ENCODE data around the gene HEY2.
"Not testable (repeated sequence)": the region's sequence is repeated elsewhere in the genome, so short reads cannot be mapped to it uniquely, and the experiment has no call there.

The HEY2 gene

DNA sequence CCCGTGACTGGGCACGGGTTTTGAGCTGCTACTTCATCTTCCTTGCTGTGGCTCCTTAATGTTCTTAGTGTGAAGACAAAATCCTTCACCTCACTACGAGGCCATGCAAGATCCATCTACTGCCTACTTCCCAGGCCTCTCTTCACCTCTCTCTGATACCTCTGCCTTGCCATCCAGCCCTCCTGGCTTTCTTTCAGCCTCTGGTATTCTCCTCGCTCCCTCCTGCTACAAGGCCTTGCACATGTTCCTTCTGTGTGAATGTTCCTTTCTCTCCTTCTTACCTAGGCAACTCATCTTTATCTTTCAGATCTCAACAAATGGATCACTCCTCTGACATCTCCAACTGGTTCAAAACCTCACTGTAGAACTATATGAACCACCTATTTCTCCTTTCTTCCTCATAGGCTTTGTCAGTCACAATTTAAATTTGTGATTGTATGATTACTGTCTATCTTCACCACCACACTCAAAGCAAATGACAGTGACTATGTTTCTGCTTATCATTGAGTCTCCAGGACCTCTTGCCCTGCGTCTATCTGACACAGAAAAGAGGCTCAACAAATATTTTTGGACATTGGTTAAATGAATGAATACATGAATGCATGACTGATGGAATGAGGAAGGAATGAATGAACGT, 19.8 kb downstream of the HEY2 start:
- DNase-seq (ENCODE audit: low read depth in 3 of 3) = no peak

DNA sequence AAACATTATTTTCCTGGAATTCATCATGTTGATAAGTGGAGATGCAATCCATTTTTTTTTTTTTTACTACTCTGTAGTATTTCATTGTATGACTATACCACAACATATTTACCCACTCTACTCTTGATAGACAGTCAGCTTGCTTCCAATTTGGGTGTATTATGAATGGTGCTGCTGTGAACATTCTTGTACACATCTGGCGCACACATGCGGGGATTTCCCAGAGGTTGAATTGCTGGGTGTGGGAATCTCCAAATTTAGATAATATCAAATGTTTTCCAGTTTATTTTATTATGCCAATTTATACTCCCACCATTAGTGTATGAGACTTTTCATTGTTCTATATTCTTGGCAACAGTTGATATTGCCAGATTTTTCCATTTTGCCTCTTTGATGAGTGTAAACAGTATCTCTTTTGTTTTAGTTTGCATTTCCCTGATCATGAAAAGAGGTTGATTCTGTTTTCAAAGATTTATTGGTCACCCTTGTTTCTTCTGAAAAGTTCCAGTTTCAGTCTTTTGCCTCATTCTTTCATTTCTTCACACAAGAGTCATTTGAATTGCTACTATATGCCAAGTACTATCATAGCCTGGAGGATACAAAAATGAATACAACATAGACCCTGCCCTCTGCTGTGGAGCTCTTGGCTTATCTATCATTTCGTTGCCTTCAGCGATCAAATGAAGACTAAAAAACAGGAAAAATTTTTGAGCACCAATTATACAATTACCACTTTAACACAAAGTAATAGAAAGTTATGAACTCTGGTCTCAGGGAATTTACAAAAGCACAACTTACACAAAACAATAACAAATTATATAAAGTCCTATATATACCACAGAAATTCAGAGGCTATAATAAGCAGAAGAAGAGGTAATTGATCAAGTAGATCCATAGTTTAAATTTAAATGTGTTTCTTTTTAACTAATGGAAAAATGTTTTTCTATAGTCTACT, 24.2 kb downstream of the HEY2 start:
- DNase-seq (ENCODE audit: low read depth in 3 of 3) = no peak

DNA sequence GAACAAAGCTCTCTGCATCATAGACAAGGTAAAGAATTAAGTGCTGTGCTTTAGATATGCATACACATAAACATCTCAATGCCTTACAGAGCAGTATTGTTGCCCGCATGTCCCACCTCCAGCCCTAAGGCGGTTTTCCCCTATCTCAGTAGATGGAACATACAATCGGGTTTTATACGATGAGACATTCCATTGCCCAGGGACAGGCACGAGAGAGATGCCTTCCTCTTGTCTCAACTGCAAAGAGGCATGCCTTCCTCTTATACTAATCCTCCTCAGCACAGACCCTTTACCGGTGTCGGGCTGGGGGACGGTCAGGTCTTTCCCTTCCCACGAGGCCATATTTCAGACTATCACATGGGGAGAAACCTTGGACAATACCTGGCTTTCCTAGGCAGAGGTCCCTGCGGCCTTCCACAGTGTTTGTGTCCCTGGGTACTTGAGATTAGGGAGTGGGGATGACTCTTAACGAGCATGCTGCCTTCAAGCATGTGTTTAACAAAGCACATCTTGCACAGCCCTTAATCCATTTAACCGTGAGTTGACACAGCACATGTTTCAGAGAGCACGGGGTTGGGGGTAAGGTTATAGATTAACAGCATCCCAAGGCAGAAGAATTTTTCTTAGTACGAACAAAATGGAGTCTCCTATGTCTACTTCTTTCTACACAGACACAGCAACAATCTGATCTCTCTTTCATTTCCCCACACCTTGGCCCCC, 26.8 kb downstream of the HEY2 start:
- not testable (repeated sequence) for DNase-seq (ENCODE audit: low read depth in 3 of 3)

DNA sequence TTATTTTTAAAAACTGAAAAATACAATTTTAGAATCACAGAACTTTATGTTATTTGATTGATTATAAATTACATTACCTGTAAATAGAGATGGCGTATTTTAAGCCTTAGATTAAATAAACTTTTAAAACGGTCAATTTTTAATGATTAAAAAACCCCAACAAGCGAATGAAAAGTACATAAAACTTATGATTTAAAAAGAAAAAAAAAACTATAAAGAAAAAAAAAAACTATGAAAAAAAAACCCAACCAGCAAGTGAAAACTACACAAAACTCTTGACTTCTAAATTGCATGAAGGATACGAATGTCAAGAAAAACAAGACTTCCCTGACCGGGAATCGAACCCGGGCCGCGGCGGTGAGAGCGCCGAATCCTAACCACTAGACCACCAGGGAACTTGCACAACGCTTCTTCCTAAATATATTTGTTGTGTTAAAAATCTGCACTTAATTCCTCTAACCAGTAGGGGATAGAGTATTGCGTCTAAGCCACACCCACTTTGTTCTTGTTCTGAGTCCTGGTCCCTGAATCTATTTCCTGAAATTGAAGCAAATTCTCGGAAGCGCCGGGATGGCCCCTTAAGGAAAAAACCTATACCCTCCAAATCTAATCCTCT, 30.6 kb downstream of the HEY2 start:
- peak; percentile 74 to 86 (median 77) for DNase-seq (ENCODE audit: low read depth in 3 of 3)

DNA sequence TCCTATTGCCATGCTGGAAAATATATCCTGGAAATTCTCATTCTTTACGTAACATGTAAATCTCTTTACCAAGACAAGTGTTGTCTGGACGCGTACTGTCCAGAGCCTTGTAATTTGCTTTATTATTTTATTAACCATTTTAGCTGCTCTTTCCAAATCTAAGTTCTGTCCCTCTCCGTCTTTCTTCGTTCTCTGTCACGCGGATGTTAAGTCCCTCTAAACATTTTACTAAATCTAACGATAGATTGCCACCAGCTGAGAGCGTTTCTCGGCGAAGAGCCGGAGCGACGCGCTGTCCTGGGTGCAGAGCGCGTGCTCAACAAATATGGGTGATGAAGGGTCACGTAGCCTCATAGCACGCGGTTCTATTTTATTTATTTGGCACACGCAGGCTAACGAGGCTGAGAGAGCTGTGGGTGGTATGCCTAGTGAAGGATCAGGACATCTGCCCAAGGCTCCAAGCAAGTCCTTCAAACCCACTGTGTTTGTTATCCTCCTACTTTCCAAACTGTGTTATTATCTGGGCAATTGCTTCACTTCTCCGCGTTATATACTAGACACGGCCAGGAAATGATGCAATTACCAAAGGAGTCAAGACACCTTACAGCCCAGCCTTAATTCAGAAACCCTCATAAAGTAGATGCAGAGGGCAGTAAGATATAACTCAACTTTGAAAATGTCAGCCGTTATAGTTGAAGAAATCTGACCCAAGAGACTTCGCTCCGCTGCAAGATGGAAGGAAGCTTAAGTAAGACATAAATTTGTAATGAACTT, 31.3 kb downstream of the HEY2 start:
- DNase-seq (ENCODE audit: low read depth in 3 of 3) = peak; percentile 26 to 45 (median 36)

DNA sequence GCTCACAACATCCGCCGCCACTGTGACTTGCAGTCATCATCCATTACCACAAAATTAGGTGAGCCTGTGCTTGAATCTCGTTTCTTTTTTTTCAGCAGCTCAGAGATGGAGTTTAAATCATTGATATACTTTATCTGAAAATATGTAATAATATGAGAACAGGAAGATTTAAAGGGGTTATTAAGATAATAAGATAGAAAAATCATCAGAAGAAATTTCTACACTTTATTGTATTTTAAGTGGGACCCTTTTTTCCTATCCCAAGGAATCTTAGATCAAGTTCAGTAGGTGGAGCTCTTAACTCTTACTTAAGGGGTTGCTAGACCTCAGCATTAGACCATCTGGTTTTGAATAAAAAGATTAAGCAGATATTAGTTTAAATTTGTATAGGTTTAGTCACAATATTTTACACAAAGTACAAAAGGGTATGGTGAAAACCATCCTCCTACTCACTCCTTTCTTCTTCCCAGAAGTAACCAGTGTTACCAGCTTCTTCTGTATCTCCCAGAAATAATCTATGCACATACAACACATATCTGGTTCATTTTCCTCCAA, 32.0 kb downstream of the HEY2 start:
- no peak for DNase-seq (ENCODE audit: low read depth in 3 of 3)

DNA sequence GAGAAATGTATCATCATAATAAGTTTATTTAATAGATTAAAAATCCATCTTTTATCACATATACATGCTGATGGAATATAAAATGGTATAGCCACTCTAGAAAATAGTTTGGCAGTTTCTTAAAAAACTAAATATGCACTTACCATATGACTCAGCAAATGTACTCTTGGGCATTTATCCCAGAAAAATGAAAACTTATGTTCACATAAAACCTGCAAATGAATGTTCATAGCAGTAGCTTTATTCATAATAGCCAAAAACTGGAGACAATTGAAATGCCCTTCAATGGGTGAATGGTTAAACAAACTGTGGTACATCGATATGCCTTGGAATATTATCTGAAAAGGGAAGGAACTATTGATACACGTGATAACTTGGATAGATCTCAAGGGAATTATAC, 34.9 kb downstream of the HEY2 start:
- no peak for DNase-seq (ENCODE audit: low read depth in 3 of 3)

DNA sequence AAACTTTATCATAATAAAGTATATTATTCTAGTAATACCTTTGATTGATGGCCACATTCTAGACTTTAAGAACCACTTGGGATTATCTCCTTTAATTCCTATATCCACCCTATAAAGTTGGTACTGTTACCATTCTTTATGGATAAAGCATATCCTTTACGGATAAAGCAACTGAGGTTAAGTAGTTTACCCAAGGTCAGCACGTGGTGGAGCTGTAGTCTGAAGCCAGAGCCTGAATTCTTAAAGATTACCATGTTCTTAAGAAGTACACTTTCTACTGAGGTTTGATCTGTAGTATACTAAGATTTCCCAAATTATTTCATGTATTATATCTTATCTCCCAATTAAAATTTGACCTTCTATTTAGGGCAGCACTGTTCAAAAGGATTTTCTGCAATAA, 38.4 kb downstream of the HEY2 start:
- DNase-seq (ENCODE audit: low read depth in 3 of 3) = no peak

DNA sequence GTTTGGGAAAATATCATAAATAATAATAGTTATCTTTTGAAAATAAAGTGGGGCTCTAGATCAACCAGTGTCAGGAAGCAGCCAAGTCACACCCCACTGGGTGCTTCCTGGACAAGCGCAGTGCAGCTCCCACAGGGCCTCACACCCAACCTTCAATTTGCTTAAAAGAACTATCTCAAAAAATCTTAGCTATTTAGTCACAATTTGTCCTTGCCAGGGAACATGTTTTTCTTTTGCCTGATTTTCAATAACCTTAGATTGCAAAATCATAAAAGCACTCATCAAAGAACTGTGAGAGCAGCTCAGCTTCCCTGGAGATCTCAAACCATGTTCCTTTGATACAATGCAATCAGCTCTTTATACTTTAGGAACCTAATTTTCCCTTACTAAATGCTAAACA, 39.7 kb downstream of the HEY2 start:
- no peak for DNase-seq (ENCODE audit: low read depth in 3 of 3)

DNA sequence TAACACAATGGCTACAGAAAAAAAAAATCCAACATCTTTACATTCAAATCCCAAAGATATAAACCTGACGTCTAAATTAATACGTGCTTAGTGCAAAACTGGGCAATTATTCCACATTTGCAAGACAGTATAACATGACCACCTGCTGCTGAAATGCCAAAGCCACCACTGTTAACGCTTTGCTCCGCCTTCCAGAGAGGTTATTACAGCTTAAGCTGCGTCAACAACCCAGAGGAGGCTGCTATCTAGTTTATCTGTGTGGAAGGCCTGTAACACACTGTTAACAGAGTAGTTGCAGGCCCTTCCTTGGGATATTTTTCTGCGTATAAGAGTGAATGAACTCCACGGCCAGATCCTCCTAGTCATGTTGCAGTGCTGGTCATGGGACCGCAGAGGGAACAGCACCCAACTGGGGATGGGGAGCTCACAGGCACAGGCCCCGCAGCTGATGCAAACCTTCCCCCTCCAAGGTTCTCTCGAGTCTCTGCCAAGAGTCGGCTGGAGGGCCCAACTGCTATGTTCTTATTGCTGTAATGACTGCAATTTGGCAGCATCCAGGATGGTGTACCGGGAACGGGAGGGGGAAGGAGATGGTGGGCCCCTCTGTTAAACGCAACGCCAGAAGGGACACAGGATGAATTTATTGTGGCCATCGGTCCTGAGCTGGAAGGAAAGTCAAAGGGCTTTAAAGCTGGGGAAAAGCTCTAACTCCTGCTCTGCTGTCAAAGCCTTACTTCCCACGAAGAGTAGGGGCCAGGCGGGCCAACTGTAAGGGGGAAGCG, 40.3 kb downstream of the HEY2 start:
- peak in 1 of 3 experiments; percentile 22 for DNase-seq (ENCODE audit: low read depth in 3 of 3)

DNA sequence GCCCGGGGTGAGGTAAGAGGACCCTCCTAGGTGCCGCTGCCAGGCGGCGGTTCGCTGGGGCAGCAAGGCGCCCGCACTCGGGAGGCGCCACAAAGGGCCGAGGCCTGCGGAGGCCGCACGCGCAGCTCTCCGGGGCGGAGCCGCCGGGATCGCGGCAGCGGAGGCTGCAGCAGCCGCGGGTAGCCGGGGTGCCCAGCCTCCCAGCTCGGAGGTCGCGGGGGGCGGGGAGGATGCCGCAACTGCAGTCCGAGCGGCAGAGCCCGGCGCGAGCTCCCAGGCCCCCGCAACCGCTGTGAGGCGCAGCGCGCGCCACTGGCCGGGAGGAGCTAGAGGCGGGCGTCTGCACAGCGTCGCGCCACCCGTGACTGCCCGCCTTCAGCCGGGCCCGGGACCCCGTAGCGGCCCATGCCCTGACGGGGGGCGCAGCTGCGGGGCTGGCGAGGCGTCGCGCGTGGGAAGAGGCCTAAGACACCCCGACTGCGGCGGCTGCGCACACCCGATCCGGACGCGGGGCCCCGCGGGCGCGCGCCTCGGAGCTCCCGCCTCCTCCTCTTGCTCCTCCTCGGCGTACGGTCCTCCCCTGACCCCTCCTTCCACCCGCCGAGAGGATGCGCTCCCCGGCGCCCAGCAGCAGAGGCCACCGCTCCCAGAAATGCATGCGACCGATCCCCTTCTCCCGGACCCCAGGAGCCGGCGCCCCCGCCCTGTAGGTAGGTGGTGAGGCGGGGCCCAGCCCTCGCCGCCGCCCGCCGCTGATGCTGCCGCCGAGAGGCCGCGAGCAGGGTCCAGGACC, 41.1 kb downstream of the HEY2 start, which contains the start of gene NCOA7:
NCOA7 (plus strand) TSS at position 603 of the 793 bp plus-strand sequence. CDS start 24,395 bp downstream, outside the sequence.
- peak; percentile 59 to 64 (median 61) for DNase-seq (ENCODE audit: low read depth in 3 of 3)

DNA sequence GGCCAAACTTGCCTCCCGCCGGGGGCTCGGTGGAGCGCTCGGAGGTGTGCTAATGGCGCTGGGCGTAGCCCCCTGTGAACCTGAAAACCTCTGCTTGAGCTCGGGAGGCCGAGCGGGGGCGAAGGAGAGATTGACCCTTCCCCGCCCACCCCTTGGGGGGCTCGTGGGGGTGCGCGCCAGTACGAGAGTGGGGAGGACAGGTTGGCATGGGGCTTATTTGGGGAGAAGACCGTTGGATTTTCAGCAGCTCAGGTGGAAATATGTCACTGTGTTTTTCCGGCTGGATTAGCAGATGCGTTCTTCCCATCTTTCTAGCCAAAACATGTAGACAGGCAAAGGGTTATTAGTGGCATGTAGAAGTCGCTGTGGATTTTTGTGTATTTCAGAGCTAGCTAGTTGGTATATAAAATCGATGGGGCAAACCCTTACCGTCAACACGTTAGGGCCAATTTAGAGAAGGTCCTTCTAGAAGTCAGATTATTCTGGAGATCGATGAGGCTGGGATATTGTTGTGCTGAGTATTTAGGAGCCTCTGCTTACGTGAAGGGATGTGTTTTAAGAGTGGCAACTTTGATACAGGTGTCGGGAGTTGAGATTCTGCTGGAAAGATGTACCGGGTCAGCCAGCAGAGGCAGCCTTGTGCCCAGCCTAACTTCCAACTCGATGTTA, 41.9 kb downstream of the HEY2 start:
- DNase-seq (ENCODE audit: low read depth in 3 of 3) = no peak

DNA sequence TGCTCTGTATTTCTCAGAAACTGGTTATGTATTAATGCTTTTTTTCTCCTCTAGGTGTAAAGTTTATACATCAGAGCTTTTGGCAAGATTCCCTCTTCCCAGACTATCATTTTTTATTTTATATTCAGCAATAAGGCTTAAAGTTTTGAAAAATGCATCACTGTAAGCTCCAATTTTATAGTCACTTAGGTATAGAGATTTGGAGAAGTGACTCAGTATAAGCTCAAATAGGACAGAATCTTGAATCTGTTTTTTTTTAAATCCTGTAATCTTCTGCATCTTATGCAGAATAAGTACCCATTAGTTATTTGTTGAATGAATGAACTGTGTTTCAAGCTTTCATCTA, 42.4 kb downstream of the HEY2 start:
- DNase-seq (ENCODE audit: low read depth in 3 of 3) = no peak

DNA sequence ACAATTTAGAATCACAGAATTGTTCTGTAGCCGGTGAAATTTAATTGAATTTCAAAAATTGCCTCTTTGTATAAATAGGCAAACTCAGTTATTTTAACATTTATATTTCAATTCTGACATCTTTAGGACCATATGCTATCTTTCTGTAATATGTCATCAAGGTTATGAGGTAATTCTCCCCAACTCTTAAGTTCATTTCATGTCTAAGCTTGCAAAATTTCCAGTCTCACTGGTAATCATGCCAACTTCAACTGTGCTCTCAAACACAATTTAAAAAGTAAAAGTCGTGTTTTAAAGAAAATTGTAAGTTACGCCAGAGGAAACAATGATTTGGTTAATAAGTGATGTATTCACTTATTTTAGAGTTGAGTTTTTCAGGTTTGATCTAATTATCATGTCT, 42.7 kb downstream of the HEY2 start:
- no peak for DNase-seq (ENCODE audit: low read depth in 3 of 3)

DNA sequence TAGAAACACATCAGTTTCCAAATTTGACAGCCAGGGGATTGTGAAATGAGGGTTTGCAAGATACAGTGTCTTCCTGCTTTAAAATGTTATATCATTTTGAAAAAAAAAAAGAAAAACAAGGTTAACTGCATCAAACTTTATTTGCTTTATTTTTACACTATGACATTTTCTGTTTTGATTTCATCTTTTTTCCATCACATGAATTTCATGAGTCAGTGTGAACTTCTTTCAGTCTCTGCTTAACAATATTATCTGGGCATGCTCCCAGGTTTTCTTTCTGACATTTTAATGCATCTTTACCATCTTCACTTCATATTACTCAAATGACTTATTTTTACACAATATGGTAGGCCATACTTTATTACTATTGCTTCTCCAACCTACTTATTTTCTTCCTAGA, 43.2 kb downstream of the HEY2 start:
- DNase-seq (ENCODE audit: low read depth in 3 of 3) = no peak

DNA sequence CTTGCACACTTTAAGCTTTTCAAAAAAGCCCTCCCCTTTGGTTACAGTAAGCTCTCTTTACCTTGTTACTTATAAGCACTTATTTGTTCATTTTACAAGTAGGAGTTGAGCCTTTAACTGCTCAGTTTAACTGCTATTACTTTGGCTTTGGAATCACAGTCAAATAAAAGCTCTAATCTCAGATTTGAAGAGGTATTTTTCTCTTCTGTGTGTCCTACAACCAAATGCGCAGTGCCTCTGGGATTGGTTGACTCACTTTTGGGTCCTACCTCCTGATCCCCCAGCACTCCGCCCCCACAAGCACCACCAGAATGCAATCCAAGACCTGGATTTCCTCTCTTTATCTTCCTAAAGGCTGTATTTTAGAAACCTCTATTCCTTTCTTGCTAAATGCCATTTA, 43.8 kb downstream of the HEY2 start:
- DNase-seq (ENCODE audit: low read depth in 3 of 3) = no peak

DNA sequence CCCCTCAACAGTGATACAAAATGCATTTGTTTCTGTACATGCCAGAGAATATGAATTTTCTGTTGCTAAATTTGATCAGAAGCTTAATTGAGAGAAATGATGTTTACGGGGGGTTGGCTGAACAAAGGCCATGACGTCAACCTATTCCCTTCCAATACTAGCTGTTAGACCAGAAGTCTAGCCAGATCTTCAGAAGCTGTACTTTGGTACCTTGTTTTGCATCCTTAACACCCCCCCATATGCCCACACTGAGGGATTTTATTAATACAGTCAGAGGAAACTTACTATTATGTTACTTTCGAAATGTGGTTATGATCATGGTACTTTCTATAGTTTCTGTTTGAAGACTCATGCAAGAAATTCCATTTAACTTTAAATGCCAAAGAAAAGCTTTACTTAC, 44.4 kb downstream of the HEY2 start:
- DNase-seq (ENCODE audit: low read depth in 3 of 3) = no peak

DNA sequence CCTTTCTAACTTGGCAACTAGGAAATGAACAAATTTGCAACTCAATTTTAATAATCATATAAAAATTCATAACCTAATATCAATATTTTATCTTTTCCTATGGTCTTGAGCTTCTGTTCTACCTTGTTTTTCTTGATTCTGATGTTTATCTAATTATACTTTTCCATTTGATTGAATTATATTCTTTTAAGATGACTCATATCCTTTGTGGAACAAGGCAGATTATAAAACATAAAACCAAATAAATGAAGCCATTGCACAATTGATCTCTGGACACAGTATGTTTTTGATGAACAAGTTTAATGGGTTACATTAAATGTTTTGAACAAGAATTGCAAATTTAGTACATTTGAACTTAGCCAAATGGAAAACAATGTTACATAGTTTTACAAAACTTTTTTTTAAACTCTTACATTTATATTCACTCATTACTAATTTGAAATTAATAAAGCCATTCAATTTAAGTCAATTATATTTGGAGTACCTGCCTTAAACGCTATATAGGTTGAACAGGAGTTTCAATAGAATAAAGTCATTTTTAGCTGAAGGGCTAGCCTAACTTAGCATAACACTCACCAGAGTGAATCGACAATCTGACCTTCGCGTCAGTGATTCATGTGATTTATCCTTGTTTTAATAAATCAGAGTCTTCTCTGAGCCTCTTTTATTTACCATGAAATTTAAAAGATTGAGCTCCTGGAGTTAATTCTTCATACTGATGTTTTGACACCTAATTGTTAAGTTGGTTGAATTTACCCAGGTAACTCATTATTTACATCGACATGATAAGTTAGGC, 45.1 kb downstream of the HEY2 start:
- DNase-seq (ENCODE audit: low read depth in 3 of 3) = no peak
